ENCODE results near the gene PSME3IP1.

DNA sequence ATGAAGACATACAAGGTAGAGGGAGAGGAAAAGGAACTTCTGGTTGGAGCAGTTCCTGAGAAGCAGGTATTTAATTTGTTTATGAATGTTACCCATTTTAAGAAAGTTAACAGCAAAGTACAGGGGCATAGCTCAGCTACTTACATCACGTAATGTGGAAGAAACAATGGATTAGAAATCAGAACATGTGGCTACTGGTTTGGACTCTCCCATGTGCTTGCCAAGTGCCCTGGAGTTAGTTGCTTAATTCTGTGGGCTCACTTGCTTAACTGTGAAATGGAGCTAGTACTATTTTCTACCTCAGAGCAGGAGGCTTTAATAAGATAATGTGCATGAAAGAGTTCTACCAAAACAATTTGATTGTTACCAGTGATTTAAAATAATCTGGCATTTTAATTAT, 27.6 kb upstream of the PSME3IP1 start:
- TF ChIP-seq EP300 (IDR thresholded peaks at IDR 0.05; ENCODE audit: borderline replicate concordance) (no peak), TAF1 (IDR thresholded peaks at IDR 0.05; ENCODE audit: low read depth) (no peak), USF1 (IDR thresholded peaks at IDR 0.05) (no peak), RAD21 (IDR thresholded peaks at IDR 0.05; ENCODE audit: low read depth) (no peak), NFIC (IDR thresholded peaks at IDR 0.05) (no peak), ZBTB7A (IDR thresholded peaks at IDR 0.05; ENCODE audit: low read depth) (no peak), CEBPB (IDR thresholded peaks at IDR 0.05) (no peak), CREB1 (IDR thresholded peaks at IDR 0.05; ENCODE audit: low read depth) (no peak), FOXM1 (IDR thresholded peaks at IDR 0.05; ENCODE audit: borderline replicate concordance, low read depth) (no peak), YY1 (IDR thresholded peaks at IDR 0.05; ENCODE audit: low read depth) (no peak), TCF12 (IDR thresholded peaks at IDR 0.05; ENCODE audit: low read depth) (no peak), EGR1 (IDR thresholded peaks at IDR 0.05) (no peak)
- TF ChIP-seq, protein P1, sequence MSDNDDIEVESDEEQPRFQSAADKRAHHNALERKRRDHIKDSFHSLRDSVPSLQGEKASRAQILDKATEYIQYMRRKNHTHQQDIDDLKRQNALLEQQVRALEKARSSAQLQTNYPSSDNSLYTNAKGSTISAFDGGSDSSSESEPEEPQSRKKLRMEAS (IDR thresholded peaks at IDR 0.05), result no peak
- TF ChIP-seq, protein P2, sequence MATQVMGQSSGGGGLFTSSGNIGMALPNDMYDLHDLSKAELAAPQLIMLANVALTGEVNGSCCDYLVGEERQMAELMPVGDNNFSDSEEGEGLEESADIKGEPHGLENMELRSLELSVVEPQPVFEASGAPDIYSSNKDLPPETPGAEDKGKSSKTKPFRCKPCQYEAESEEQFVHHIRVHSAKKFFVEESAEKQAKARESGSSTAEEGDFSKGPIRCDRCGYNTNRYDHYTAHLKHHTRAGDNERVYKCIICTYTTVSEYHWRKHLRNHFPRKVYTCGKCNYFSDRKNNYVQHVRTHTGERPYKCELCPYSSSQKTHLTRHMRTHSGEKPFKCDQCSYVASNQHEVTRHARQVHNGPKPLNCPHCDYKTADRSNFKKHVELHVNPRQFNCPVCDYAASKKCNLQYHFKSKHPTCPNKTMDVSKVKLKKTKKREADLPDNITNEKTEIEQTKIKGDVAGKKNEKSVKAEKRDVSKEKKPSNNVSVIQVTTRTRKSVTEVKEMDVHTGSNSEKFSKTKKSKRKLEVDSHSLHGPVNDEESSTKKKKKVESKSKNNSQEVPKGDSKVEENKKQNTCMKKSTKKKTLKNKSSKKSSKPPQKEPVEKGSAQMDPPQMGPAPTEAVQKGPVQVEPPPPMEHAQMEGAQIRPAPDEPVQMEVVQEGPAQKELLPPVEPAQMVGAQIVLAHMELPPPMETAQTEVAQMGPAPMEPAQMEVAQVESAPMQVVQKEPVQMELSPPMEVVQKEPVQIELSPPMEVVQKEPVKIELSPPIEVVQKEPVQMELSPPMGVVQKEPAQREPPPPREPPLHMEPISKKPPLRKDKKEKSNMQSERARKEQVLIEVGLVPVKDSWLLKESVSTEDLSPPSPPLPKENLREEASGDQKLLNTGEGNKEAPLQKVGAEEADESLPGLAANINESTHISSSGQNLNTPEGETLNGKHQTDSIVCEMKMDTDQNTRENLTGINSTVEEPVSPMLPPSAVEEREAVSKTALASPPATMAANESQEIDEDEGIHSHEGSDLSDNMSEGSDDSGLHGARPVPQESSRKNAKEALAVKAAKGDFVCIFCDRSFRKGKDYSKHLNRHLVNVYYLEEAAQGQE (IDR thresholded peaks at IDR 0.05; ENCODE audit: low read depth), result no peak

All from Ishikawa (cell line).